Upper lobe of right lung (tissue), 1 donor: Measurements from ENCODE around the gene KRT75. TPM values are rescaled to one million over a fixed set of nuclear protein-coding genes. Genes with fewer than 3 reads are reported as not detected.
A peak's percentile ranks its signal among the peaks of the same experiment; 100 is the strongest.
"Not testable (repeated sequence)": the region's sequence is repeated elsewhere in the genome, so short reads cannot be mapped to it uniquely, and the experiment has no call there.

Experiments
- ATAC-seq: fragments of 200-7000 bp; cut with Tn5 transposase; one replicate; pipeline ENCODE4 v1.9.1; 2020; ENCODE audit warnings: mild to moderate bottlenecking, moderate library complexity
- DNase-seq: peaks from one replicate; pipeline ENCODE4 v3.0.0-alpha.2; 2020
- H3K27ac ChIP-seq: fragments of 200-600 bp; one replicate; pipeline ENCODE4 v1.8.0; 2022
- H3K27me3 ChIP-seq: fragments of 200-600 bp; one replicate; pipeline ENCODE4 v1.8.0; 2022; ENCODE audit warnings: mild to moderate bottlenecking
- H3K36me3 ChIP-seq: fragments of 200-600 bp; one replicate; pipeline ENCODE4 v1.8.0; 2022
- H3K4me1 ChIP-seq: fragments of 200-600 bp; one replicate; pipeline ENCODE4 v1.8.0; 2022
- H3K4me3 ChIP-seq: fragments of 200-600 bp; one replicate; pipeline ENCODE4 v1.8.0; 2022; ENCODE audit warnings: mild to moderate bottlenecking
- H3K9me3 ChIP-seq: fragments of 200-600 bp; one replicate; pipeline ENCODE4 v1.8.0; 2022
- CTCF ChIP-seq: fragments of 200-600 bp; IDR thresholded peaks from one replicate; pipeline ENCODE4 v1.8.0; 2022; ENCODE audit warnings: antibody characterized with exemption
- intact Hi-C: fragments of 100-400 bp; cut with DNase I; formaldehyde crosslinking; loops from one replicate; pipeline ENCODE4 v1.11.0; 2022
- total RNA-seq: library from RNA; stranded (reverse); fragmentation: NEBNext Ultra II Directional; extraction: Animal tissue kit (Norgen Biotek cat#: 25700); gene quantifications from one replicate; pipeline ENCODE4 v1.2.1, GENCODE V29; 2021
- donor health status: DM: no; HTN: yes; CAD: no; lungs with severe emphysema.

The KRT75 gene
- total RNA-seq, 1 donor from 2014 or later = not detected

- no peak for DNase-seq
- H3K36me3 ChIP-seq = no peaks in the 10 kb centered on the region
- no peak overlapping the region for H3K4me3 ChIP-seq
- no peak for TF ChIP-seq CTCF
- intact Hi-C loops = no loop called here
- peaks cover 4% of the 10 kb centered on the region for H3K27me3 ChIP-seq
- no peak overlapping the region for H3K27ac ChIP-seq
- H3K4me1 ChIP-seq = peaks cover 7% of the 10 kb centered on the region
- H3K9me3 ChIP-seq = no peaks in the 10 kb centered on the region
- ATAC-seq = no peak
Observed at GRCh38 chr12:52413782-52414345, 20.3 kb downstream of the KRT75 start.

GRCh38 chr12:52413202-52413601 lies 21.0 kb downstream of the KRT75 start:
- no peak for ATAC-seq
- Histone ChIP-seq H3K4me1 (peaks cover 7% of the 10 kb centered on the region), H3K36me3 (no peaks in the 10 kb centered on the region), H3K27ac (no peak overlapping the region), H3K27me3 (peaks cover 4% of the 10 kb centered on the region), H3K9me3 (no peaks in the 10 kb centered on the region), H3K4me3 (no peak overlapping the region)
- intact Hi-C loops = no loop called here
- no peak for TF ChIP-seq CTCF
- no peak for DNase-seq

DNA sequence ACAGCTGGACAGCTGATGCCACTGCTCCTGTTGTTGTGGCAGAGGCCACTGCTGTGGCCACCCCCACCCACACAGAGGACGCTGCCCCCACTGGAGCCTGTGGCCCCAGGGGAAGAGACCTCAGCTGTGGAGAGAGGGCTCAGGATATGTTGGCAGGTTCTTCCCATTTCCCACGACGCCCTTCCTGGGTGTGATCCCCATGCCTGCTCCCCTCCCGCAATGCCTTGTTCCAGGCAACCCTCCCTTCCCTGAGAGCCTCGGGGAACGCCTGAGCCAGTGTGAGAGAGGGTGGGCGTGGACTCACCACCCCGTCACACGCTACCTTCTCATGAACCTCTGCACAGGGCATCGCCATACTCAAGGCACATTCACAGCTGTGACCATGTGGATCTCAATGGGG lies 22.4 kb downstream of the KRT75 start:
- intact Hi-C loops = no loop called here
- H3K27ac ChIP-seq = no peak overlapping the region
- DNase-seq = no peak
- no peak for TF ChIP-seq CTCF
- H3K27me3 ChIP-seq = peaks cover 4% of the 10 kb centered on the region
- H3K36me3 ChIP-seq = no peaks in the 10 kb centered on the region
- H3K4me1 ChIP-seq = peaks cover 2% of the 10 kb centered on the region
- peak; percentile 14 for ATAC-seq
- no peak overlapping the region for H3K4me3 ChIP-seq
- no peaks in the 10 kb centered on the region for H3K9me3 ChIP-seq

- H3K4me3 ChIP-seq, DNase-seq, H3K36me3 ChIP-seq, H3K27ac ChIP-seq, ATAC-seq, H3K4me1 ChIP-seq, H3K9me3 ChIP-seq, H3K27me3 ChIP-seq, intact Hi-C loops: not testable (repeated sequence)
Observed at GRCh38 chr12:52410589-52411248, 23.5 kb downstream of the KRT75 start.

DNA sequence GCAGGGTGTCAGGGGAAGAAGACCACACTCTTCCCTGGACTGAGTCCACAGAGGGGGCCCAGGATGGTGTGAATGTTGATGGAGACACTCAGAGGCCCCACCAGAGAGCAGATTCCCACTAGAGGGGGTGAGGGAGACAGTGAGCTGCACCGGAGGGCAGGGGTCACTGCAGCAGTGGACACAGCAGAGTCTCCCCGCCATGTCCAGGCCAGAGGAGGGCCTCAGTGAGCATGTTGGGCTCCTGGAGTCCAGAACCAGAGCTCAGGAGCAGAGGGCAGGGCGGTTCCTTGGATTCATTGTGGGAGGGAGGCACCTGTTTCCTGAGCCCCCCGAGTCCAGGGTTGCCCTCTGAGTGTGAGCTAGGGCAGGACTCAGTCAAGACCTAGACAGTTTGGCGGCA lies 26.3 kb downstream of the KRT75 start:
- no peak for ATAC-seq
- Histone ChIP-seq H3K27me3 (peaks cover 4% of the 10 kb centered on the region), H3K27ac (no peak overlapping the region), H3K4me1 (no peaks in the 10 kb centered on the region), H3K9me3 (no peaks in the 10 kb centered on the region), H3K4me3 (no peak overlapping the region), H3K36me3 (no peaks in the 10 kb centered on the region)
- intact Hi-C loops = no loop called here
- TF ChIP-seq CTCF = no peak
- no peak for DNase-seq

DNA sequence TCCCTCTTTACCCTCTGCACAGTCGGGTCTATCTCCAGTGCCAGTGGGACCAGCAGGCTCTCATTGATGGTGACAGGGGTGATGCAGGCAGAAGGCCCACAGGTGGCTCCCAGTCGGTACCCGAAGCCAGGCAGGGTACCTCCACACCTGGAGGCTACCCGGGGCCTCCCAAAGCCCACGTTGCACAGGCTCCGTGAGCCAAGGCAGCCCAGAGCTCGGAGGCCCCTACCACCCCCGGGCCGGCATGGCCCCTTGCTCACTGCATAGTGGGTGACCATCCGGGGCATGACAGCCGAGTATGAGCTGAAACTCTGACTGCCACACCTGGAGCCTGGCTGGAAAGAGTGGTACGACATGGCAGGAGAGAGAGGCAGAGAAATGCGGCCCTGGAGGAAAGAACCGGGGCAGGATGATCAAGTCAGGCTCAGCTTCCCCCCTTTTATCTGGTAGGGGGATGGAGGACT lies 28.2 kb downstream of the KRT75 start, which contains the start of gene KRT82:
KRT82 (minus strand) TSS at position 414 of the 464 bp plus-strand sequence; CDS start at position 356, 58 bp downstream.
- no peaks in the 10 kb centered on the region for H3K9me3 ChIP-seq
- ATAC-seq = no peak
- no peaks in the 10 kb centered on the region for H3K4me1 ChIP-seq
- H3K4me3 ChIP-seq = no peak within 1 kb of the TSS
- no peak within 1 kb of the TSS for H3K27ac ChIP-seq
- no peak for TF ChIP-seq CTCF
- H3K27me3 ChIP-seq = no peaks in the 10 kb centered on the region
- intact Hi-C loops = no loop called here
- no peaks in the 10 kb centered on the region for H3K36me3 ChIP-seq
- no peak for DNase-seq
